GM12865 (cell line): ENCODE measurements around the gene ATP2B2.

Experiments
- DNase-seq: peaks from one replicate; pipeline ENCODE4 v3.0.0; 2010; ENCODE audit warnings: low read depth
- H3K4me3 ChIP-seq: 2 replicates; pipeline ENCODE4 v1.5.1; 2011; ENCODE audit warnings: mild to moderate bottlenecking, low read depth, low read length, control low read depth
- CTCF ChIP-seq: IDR thresholded peaks from 2 replicates; pipeline ENCODE4 v1.5.1; 2011; ENCODE audit warnings: low read length, control low read depth, low read depth, inconsistent platforms; ENCODE audit not compliant: insufficient read depth; ENCODE audit errors: missing control alignments

ATP2B2 gene

GRCh38 chr3:10524270-10524669 is 18.9 kb upstream of the ATP2B2 start:
- TF ChIP-seq CTCF, result no peak
- no peak overlapping the region for H3K4me3 ChIP-seq
- DNase-seq, result no peak

GRCh38 chr3:10523561-10523960 is 18.2 kb upstream of the ATP2B2 start:
- DNase-seq, result no peak
- TF ChIP-seq CTCF, result no peak
- no peak overlapping the region for H3K4me3 ChIP-seq

- no peak for TF ChIP-seq CTCF
- no peak overlapping the region for H3K4me3 ChIP-seq
- DNase-seq, result no peak
Observed at GRCh38 chr3:10522646-10523303, 17.4 kb upstream of the ATP2B2 start.

GRCh38 chr3:10521772-10522441 is 16.5 kb upstream of the ATP2B2 start:
- no peak for DNase-seq
- no peak for TF ChIP-seq CTCF
- no peak overlapping the region for H3K4me3 ChIP-seq

- DNase-seq, result no peak
Observed at GRCh38 chr3:10520072-10520471, 14.7 kb upstream of the ATP2B2 start.

GRCh38 chr3:10519236-10519635 is 13.8 kb upstream of the ATP2B2 start:
- no peak for TF ChIP-seq CTCF
- DNase-seq, result no peak
- no peak overlapping the region for H3K4me3 ChIP-seq

More at GRCh38 chr3:10520072-10520471, 14.7 kb upstream of the ATP2B2 start:
- TF ChIP-seq CTCF, result no peak
- no peak overlapping the region for H3K4me3 ChIP-seq
